Upper lobe of right lung (tissue), 1 donor: ENCODE results near the gene LYSMD1. TPM values are rescaled to one million over a fixed set of nuclear protein-coding genes. Genes with fewer than 3 reads are reported as not detected.
A peak's percentile ranks its signal among the peaks of the same experiment; 100 is the strongest.

ENCODE experiments used
- ATAC-seq: fragments of 200-7000 bp; cut with Tn5 transposase; one replicate; pipeline ENCODE4 v1.9.1; 2020; ENCODE audit warnings: mild to moderate bottlenecking, moderate library complexity
- DNase-seq: peaks from one replicate; pipeline ENCODE4 v3.0.0-alpha.2; 2020
- H3K27ac ChIP-seq: fragments of 200-600 bp; one replicate; pipeline ENCODE4 v1.8.0; 2022
- H3K27me3 ChIP-seq: fragments of 200-600 bp; one replicate; pipeline ENCODE4 v1.8.0; 2022; ENCODE audit warnings: mild to moderate bottlenecking
- H3K36me3 ChIP-seq: fragments of 200-600 bp; one replicate; pipeline ENCODE4 v1.8.0; 2022
- H3K4me1 ChIP-seq: fragments of 200-600 bp; one replicate; pipeline ENCODE4 v1.8.0; 2022
- H3K4me3 ChIP-seq: fragments of 200-600 bp; one replicate; pipeline ENCODE4 v1.8.0; 2022; ENCODE audit warnings: mild to moderate bottlenecking
- H3K9me3 ChIP-seq: fragments of 200-600 bp; one replicate; pipeline ENCODE4 v1.8.0; 2022
- intact Hi-C: fragments of 100-400 bp; cut with DNase I; formaldehyde crosslinking; loops from one replicate; pipeline ENCODE4 v1.11.0; 2022
- total RNA-seq: library from RNA; stranded (reverse); fragmentation: NEBNext Ultra II Directional; extraction: Animal tissue kit (Norgen Biotek cat#: 25700); gene quantifications from one replicate; pipeline ENCODE4 v1.2.1, GENCODE V29; 2021
- TF ChIP-seq, protein P1 (sequence below): fragments of 200-600 bp; IDR thresholded peaks from one replicate; pipeline ENCODE4 v1.8.0; 2022; ENCODE audit warnings: antibody characterized with exemption
- donor health status: DM: no; HTN: yes; CAD: no; lungs with severe emphysema.

Gene LYSMD1
- total RNA-seq, 1 donor from 2014 or later, result 6.2 TPM

DNA sequence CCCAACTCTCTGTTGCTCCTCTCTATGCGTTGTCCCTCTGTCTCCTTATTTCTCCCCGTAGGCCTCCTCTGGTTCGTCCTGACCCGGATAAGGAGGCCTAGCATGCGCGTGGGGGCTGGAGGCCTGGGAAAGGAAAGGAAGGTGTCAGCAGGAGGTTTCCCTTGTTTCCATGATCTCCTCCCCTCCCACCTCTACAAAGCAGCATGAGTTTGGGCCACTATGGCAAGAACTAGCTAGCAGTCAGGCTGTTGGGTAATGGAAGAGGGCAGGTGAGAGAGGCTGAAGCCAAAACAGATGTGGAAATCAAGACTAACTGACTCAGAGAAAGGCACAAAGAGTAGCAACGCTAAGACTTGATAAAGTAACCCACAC is 18.6 kb downstream of the LYSMD1 start:
- intact Hi-C loops, result no loop called here
- ATAC-seq (no peak), DNase-seq (no peak)
- H3K36me3 ChIP-seq, result no peaks in the 10 kb centered on the region
- TF ChIP-seq, protein P1, sequence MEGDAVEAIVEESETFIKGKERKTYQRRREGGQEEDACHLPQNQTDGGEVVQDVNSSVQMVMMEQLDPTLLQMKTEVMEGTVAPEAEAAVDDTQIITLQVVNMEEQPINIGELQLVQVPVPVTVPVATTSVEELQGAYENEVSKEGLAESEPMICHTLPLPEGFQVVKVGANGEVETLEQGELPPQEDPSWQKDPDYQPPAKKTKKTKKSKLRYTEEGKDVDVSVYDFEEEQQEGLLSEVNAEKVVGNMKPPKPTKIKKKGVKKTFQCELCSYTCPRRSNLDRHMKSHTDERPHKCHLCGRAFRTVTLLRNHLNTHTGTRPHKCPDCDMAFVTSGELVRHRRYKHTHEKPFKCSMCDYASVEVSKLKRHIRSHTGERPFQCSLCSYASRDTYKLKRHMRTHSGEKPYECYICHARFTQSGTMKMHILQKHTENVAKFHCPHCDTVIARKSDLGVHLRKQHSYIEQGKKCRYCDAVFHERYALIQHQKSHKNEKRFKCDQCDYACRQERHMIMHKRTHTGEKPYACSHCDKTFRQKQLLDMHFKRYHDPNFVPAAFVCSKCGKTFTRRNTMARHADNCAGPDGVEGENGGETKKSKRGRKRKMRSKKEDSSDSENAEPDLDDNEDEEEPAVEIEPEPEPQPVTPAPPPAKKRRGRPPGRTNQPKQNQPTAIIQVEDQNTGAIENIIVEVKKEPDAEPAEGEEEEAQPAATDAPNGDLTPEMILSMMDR, result no peak
- H3K27me3 ChIP-seq, result no peaks in the 10 kb centered on the region
- peaks cover 24% of the 10 kb centered on the region for H3K4me1 ChIP-seq
- no peaks in the 10 kb centered on the region for H3K9me3 ChIP-seq
- peak overlapping the region; percentile 65 for H3K4me3 ChIP-seq
- peak overlapping the region; percentile 70 for H3K27ac ChIP-seq

DNA sequence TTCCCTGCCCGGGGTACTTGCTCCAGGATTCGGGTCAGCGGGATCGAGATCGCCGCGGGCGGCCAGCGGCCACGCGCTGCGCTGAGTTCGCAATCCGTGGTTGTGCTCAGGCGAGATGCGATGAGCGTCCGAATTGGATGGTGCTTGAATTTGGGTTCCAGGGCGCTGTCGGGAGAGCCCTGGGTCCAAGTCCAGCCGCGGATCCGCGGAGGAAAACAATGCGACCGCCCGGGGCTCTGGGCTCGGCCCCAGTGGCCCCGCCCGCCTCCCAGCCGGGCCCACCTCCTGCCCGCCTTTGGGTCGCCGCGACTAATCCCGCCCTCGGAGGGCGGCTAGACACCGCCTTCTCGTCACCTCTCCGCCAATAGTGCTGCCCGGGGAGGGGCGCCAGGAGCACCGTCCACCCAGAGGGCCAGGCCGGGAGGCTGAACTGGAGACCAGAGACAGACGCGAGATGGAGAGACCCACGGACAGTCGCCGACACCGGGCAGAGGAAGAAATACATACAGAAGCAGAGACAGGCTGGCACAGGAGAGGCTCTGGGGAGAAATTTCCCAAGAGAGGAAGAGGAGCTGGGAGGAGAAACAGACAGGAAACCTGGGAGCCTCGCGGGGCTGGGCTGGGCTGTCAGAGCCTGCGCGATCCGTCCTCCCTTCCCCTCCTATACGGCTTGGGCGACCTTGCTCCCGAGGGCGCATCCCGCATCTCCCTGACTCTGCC is 19.1 kb downstream of the LYSMD1 start, which contains the start of gene SEMA6C:
Gene SEMA6C, minus strand, starts transcription at position 220 of the 720 bp plus-strand sequence. CDS start 4,010 bp downstream, outside the sequence.
- DNase-seq, result peak; percentile 97
- peak; percentile 99 for ATAC-seq
- peak within 1 kb of the TSS; percentile 70 for H3K27ac ChIP-seq
- TF ChIP-seq, protein P1, result no peak
- H3K27me3 ChIP-seq, result no peaks in the 10 kb centered on the region
- H3K36me3 ChIP-seq, result no peaks in the 10 kb centered on the region
- H3K4me3 ChIP-seq, result peak within 1 kb of the TSS; percentile 65
- H3K9me3 ChIP-seq, result no peaks in the 10 kb centered on the region
- intact Hi-C loops, result no loop called here
- peaks cover 24% of the 10 kb centered on the region for H3K4me1 ChIP-seq

DNA sequence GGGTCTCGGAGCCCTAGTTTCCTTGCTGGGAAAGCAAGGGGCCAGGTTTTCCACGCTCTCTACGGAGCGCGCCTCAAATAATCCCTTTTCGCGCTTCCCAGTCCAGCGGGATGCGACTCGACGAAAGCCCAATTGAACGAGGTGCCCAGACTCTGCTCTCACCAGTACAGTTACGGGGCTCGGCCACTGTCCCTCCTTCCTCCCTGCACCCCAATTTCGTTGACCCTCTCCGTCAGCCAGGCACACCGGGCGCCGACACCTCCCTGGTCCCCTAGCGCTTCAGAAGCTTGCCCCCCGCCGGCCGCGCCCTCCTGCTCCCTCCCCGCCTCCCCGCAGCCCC is 19.7 kb downstream of the LYSMD1 start:
- H3K4me3 ChIP-seq, result peak overlapping the region; percentile 65
- peak; percentile 1 for ATAC-seq
- peak overlapping the region; percentile 0 for H3K27ac ChIP-seq
- intact Hi-C loops, result no loop called here
- TF ChIP-seq, protein P1, result no peak
- no peaks in the 10 kb centered on the region for H3K27me3 ChIP-seq
- H3K9me3 ChIP-seq, result no peaks in the 10 kb centered on the region
- no peaks in the 10 kb centered on the region for H3K36me3 ChIP-seq
- no peak for DNase-seq
- H3K4me1 ChIP-seq, result peaks cover 24% of the 10 kb centered on the region

DNA sequence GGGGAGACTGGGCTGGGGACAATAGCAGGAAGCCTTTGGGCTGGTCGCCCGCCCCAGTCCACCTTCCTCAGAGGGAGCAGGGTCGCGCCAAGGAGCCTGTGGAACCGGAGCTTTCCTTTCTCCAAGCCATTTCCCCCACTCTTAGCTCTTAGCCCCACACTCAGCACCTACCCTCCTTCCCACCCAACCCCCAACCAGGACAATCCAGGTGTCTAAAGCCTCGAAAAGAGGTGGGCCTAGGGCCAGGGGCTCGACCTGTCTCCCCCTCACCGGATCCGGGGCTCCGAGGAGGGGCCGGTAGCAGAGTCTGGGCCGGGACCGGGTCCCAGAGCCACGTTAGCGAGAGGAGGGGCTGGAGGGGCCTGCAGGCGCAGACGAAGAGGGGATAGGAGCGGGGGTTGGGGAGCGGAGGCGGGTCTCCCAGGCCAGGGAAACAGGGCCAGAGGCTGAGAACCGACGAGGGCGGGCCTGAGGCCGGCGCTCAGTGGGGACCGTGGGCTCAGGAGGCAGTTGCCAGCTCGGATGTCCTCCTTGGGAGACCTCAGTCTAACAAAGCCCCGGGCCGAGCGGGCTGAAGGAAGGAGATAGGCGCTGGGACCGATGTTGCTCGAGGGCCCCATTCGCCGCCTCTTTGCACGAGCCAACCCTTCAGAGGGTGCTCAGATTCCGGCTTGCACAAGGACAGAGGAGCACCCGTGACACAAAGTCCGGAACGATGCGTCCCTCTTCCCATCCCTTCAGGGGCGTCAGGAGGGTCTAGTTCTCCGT is 20.2 kb downstream of the LYSMD1 start:
- ATAC-seq, result peak; percentile 17
- TF ChIP-seq, protein P1, result no peak
- Histone ChIP-seq H3K9me3 (no peaks in the 10 kb centered on the region), H3K4me1 (peaks cover 24% of the 10 kb centered on the region), H3K27me3 (no peaks in the 10 kb centered on the region), H3K36me3 (no peaks in the 10 kb centered on the region), H3K4me3 (peak overlapping the region; percentile 65), H3K27ac (peak overlapping the region; percentile 0)
- intact Hi-C loops, result no loop called here
- peak; percentile 67 for DNase-seq

DNA sequence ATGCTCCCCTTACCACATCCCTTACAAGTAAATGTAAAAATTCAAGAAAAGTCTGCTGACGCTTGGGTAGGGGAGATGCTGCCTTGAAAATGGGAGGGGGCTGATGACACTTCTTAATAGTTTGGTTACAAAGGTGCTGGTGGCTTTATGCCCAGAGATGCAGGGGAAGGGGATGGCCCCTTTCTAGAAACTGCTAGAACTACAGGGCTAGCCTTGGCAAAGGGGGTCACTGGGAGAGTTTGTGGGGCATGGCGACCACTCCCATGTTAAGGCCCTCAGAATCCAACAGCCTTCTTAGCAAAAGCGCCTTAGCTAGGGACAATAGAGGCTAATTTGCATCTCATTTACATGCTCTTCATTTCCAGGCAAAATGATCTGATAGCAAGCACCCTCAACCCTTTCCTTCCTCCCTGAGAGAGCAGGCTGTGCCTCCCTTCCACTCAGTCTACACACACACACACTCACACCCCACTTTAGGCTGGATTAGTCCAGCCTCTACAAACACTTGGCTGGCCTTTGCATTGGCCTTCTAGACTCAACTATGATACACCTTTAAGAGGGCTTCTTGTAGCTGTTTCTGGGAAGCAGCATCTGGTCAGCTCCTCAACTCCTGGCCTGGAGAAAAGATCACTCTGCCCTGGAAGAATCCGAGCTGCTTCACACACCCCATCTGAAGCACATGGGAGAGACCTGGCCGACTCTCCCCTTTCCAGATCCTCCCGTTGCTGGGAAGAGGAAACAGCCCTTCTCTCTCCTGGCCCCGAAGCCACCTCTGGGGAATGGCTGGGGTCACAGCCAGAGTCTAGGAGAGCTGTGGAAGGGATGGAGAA is 21.0 kb downstream of the LYSMD1 start:
- Histone ChIP-seq H3K4me3 (peak overlapping the region; percentile 65), H3K27ac (no peak overlapping the region), H3K27me3 (no peaks in the 10 kb centered on the region), H3K4me1 (peaks cover 24% of the 10 kb centered on the region), H3K9me3 (no peaks in the 10 kb centered on the region), H3K36me3 (no peaks in the 10 kb centered on the region)
- DNase-seq (no peak), ATAC-seq (peak; percentile 45)
- TF ChIP-seq, protein P1, result no peak
- intact Hi-C loops, result no loop called here
